ENCODE measurements around the gene FOXA3.

FOXA3 gene

DNA sequence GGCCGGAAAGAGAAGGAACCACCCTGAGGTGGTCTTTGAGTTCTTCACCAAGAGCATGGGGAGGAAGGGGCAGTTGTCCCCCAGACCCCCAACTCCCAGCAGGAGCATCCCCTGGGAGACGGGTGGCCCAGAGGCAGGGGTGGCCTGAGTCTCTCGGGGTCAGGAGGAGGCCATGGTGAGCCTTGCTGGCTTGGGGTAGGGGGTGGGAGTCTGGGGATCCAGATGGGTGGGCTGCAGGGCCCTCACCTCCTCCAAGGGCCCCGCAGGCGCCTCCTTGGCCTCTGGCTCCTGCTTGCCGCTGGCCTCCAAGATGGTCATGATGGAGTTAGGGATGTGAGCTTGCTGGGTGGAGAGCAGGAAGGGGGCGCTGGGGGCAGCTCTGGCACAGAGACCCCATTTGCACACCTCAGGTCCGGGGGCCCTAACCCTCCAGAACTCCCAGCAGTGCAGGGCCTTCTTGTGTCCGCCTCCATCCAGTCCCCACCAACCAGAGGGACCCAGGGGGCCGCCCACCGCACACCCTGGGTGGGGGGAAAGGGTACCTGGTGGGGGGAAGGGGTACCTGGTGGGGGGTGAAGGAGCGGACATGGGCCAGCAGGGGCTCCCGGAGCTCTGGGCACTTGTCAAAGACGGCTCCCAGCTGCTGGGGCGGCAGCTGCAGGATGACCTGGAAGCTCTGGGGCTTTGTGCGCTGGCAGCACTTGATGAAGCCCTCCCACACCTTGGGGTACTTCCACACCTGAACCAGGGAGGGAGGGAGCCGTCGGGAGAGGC lies 47.7 kb upstream of the FOXA3 start:
- no peak overlapping the region for H3K4me3 ChIP-seq (ENCODE audit: low read depth in 1 of 2, low read length in 2 of 2)
- DNase-seq, result no peak

DNA sequence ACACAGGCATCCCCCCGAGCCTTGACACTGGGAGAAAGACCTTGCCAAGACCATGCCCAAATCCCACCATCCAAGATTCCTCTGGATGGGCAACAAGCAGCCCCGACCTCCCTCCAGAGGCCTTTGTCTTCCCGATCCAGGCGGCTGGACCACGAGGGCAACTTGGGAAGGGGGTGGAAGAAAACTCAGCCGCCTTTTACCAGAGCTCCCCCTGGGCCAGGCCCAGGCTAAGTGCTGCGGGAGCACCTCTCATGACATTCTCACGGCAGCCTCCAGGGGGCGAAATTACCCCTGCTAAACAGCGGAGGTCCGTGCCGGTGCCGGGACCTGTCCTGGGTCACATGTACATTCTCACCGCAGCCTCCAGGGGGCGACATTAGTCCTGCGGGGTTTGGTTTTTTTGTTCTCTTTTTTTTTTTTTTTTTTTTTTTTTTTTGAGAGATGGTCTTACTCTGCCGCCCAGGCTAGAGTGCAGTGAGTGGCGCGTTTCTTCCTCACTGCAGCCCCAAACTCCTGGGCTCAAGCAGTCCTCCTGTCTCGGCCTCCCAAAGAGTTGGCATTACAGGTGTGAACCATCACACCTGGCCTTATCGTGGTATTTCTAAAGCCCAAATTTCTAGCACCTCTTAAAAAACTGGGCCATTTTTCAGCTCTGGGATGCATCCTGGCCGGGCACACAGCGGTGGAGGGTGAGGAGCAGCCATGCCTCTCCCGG lies 47.0 kb upstream of the FOXA3 start:
- H3K27me3 ChIP-seq (ENCODE audit: insufficient read depth, low read length, poor library complexity), result no peaks in the 10 kb centered on the region
- no peak overlapping the region for H3K27ac ChIP-seq (ENCODE audit: low read length)
- H2AFZ ChIP-seq (ENCODE audit: low read depth, low read length), result no peak overlapping the region
- no peaks in the 10 kb centered on the region for H3K79me2 ChIP-seq (ENCODE audit: insufficient read depth, low read length)
- DNase-seq (peak; percentile 96), ATAC-seq (ENCODE audit: insufficient read depth, low read depth) (peak; percentile 96)
- TF ChIP-seq EZH2 (IDR thresholded peaks at IDR 0.05; ENCODE audit: borderline replicate concordance, low read depth, low read length, severe bottlenecking), result no peak
- TF ChIP-seq, protein P1, sequence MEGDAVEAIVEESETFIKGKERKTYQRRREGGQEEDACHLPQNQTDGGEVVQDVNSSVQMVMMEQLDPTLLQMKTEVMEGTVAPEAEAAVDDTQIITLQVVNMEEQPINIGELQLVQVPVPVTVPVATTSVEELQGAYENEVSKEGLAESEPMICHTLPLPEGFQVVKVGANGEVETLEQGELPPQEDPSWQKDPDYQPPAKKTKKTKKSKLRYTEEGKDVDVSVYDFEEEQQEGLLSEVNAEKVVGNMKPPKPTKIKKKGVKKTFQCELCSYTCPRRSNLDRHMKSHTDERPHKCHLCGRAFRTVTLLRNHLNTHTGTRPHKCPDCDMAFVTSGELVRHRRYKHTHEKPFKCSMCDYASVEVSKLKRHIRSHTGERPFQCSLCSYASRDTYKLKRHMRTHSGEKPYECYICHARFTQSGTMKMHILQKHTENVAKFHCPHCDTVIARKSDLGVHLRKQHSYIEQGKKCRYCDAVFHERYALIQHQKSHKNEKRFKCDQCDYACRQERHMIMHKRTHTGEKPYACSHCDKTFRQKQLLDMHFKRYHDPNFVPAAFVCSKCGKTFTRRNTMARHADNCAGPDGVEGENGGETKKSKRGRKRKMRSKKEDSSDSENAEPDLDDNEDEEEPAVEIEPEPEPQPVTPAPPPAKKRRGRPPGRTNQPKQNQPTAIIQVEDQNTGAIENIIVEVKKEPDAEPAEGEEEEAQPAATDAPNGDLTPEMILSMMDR (IDR thresholded peaks at IDR 0.05; ENCODE audit: borderline replicate concordance, extremely low read depth, low read length, poor library complexity, severe bottlenecking), result peak; percentile 97
- H3K36me3 ChIP-seq (ENCODE audit: insufficient read depth, low read length), result peaks cover 54% of the 10 kb centered on the region
- H3K4me3 ChIP-seq (ENCODE audit: low read depth in 1 of 2, low read length in 2 of 2), result no peak overlapping the region
- no peaks in the 10 kb centered on the region for H3K9me3 ChIP-seq (ENCODE audit: insufficient read depth, low read length, severe bottlenecking)
- H4K20me1 ChIP-seq (ENCODE audit: insufficient read depth, low read length), result peaks cover 12% of the 10 kb centered on the region
- peaks cover 6% of the 10 kb centered on the region for H3K4me1 ChIP-seq (ENCODE audit: insufficient read depth, low read length)
- no peak overlapping the region; the same call in 1 of the 2 replicates for H3K4me2 ChIP-seq (ENCODE audit: insufficient read depth, low read length)
- H3K9ac ChIP-seq (ENCODE audit: low read depth, low read length), result no peak overlapping the region

More for the DNA sequence above, 47.7 kb upstream of the FOXA3 start:
- Histone ChIP-seq H3K36me3 (ENCODE audit: insufficient read depth, low read length) (peaks cover 50% of the 10 kb centered on the region), H3K27me3 (ENCODE audit: insufficient read depth, low read length, poor library complexity) (no peaks in the 10 kb centered on the region), H3K9me3 (ENCODE audit: insufficient read depth, low read length, severe bottlenecking) (no peaks in the 10 kb centered on the region), H3K4me1 (ENCODE audit: insufficient read depth, low read length) (peaks cover 6% of the 10 kb centered on the region), H2AFZ (ENCODE audit: low read depth, low read length) (no peak overlapping the region), H3K9ac (ENCODE audit: low read depth, low read length) (no peak overlapping the region), H3K4me2 (ENCODE audit: insufficient read depth, low read length) (no peak overlapping the region), H3K79me2 (ENCODE audit: insufficient read depth, low read length) (no peaks in the 10 kb centered on the region), H4K20me1 (ENCODE audit: insufficient read depth, low read length) (peaks cover 12% of the 10 kb centered on the region), H3K27ac (ENCODE audit: low read length) (no peak overlapping the region)
- no peak for ATAC-seq (ENCODE audit: insufficient read depth, low read depth)
- TF ChIP-seq, protein P1 (IDR thresholded peaks at IDR 0.05; ENCODE audit: borderline replicate concordance, extremely low read depth, low read length, poor library complexity, severe bottlenecking), result no peak
- no peak for TF ChIP-seq EZH2 (IDR thresholded peaks at IDR 0.05; ENCODE audit: borderline replicate concordance, low read depth, low read length, severe bottlenecking)

DNA sequence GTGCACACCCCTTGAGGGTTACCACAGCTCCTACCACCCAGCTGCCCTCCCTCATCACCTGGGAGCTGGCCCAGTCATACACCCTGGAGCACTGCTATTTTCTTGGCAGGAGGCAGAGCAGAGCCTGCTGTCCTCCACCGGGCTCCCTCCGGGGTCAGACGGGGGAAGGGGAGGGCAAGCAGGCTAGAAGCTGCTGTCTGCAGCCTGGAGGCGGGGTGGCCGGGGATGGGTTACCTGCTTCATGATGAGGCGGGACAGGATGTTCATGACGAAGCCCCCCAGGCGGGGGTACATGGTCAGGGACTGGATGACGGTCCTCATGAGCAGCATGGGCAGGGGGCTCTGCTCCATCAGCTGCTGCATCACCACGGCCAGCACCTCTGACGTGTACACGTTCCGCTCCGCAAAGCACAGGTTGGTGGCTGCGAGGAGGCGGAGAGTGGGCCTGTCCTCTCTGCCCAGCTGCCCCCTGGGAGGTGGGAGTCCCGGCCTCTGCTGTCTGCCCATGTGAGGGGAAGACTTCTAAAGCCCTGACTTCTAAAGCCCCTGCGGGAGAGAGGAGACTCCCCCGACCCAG lies 46.3 kb upstream of the FOXA3 start:
- Histone ChIP-seq H3K4me1 (ENCODE audit: insufficient read depth, low read length) (peaks cover 6% of the 10 kb centered on the region), H3K9me3 (ENCODE audit: insufficient read depth, low read length, severe bottlenecking) (no peaks in the 10 kb centered on the region), H4K20me1 (ENCODE audit: insufficient read depth, low read length) (peaks cover 12% of the 10 kb centered on the region), H3K9ac (ENCODE audit: low read depth, low read length) (no peak overlapping the region), H3K4me2 (ENCODE audit: insufficient read depth, low read length) (no peak overlapping the region), H3K27me3 (ENCODE audit: insufficient read depth, low read length, poor library complexity) (no peaks in the 10 kb centered on the region), H3K36me3 (ENCODE audit: insufficient read depth, low read length) (peaks cover 61% of the 10 kb centered on the region), H2AFZ (ENCODE audit: low read depth, low read length) (no peak overlapping the region), H3K4me3 (ENCODE audit: low read depth in 1 of 2, low read length in 2 of 2) (no peak overlapping the region), H3K27ac (ENCODE audit: low read length) (no peak overlapping the region), H3K79me2 (ENCODE audit: insufficient read depth, low read length) (no peaks in the 10 kb centered on the region)
- DNase-seq, result no peak
- ATAC-seq (ENCODE audit: insufficient read depth, low read depth), result no peak
- TF ChIP-seq EZH2 (IDR thresholded peaks at IDR 0.05; ENCODE audit: borderline replicate concordance, low read depth, low read length, severe bottlenecking), result no peak

DNA sequence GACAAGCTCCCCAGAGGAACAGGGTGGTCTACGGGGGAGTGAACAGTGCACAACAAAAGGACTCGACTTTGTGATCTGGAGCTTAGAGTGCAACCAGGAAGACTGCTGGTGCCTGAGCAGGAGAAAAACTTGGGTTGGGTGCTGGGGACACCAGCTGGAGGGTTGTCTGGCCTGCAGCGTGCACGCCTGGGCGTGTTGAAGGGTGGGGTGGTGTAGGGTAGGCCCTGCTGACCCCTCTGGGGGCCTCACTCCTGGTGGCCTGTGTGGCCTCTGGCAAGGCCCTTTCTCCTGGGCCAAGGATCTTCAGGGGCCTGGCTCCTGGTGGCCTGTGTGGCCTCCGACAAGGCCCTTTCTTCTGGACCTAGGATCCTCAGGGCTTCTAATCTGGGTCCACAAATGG lies 44.4 kb upstream of the FOXA3 start:
- H3K27me3 ChIP-seq (ENCODE audit: insufficient read depth, low read length, poor library complexity), result no peaks in the 10 kb centered on the region
- H3K79me2 ChIP-seq (ENCODE audit: insufficient read depth, low read length), result no peaks in the 10 kb centered on the region
- ATAC-seq (ENCODE audit: insufficient read depth, low read depth) (no peak), DNase-seq (no peak)
- no peak overlapping the region for H3K4me2 ChIP-seq (ENCODE audit: insufficient read depth, low read length)
- H3K4me1 ChIP-seq (ENCODE audit: insufficient read depth, low read length), result peaks cover 6% of the 10 kb centered on the region
- peak overlapping the region; percentile 21; the same call in 1 of the 2 replicates for H3K27ac ChIP-seq (ENCODE audit: low read length)
- no peak overlapping the region for H2AFZ ChIP-seq (ENCODE audit: low read depth, low read length)
- TF ChIP-seq, protein P1 (IDR thresholded peaks at IDR 0.05; ENCODE audit: borderline replicate concordance, extremely low read depth, low read length, poor library complexity, severe bottlenecking), result no peak
- TF ChIP-seq EZH2 (IDR thresholded peaks at IDR 0.05; ENCODE audit: borderline replicate concordance, low read depth, low read length, severe bottlenecking), result no peak
- H3K4me3 ChIP-seq (ENCODE audit: low read depth in 1 of 2, low read length in 2 of 2), result no peak overlapping the region
- peaks cover 14% of the 10 kb centered on the region for H4K20me1 ChIP-seq (ENCODE audit: insufficient read depth, low read length)
- no peak overlapping the region for H3K9ac ChIP-seq (ENCODE audit: low read depth, low read length)
- H3K9me3 ChIP-seq (ENCODE audit: insufficient read depth, low read length, severe bottlenecking), result no peaks in the 10 kb centered on the region
- H3K36me3 ChIP-seq (ENCODE audit: insufficient read depth, low read length), result peaks cover 78% of the 10 kb centered on the region
